Ovary (tissue), 3 donors: Measurements from ENCODE around the gene GMPPB.
"Not testable (repeated sequence)": the region's sequence is repeated elsewhere in the genome, so short reads cannot be mapped to it uniquely, and the experiment has no call there.

Experiments used
- CTCF ChIP-seq, 3 donors: fragments of 450-650 bp in 2 of 3; fragments of 200-600 bp in 1 of 3; IDR thresholded peaks; one replicate each; pipeline versions ENCODE4 v1.5.1 to v1.8.0; 2016 to 2022; ENCODE audit warnings: antibody characterized with exemption in 3 of 3, mild to moderate bottlenecking in 1 of 3
- EP300 ChIP-seq: sonication (generic); formaldehyde crosslinking; IDR thresholded peaks from one replicate; pipeline ENCODE4 v1.6.1; 2017; ENCODE audit warnings: antibody characterized with exemption
- donor health status: DM: no; HTN: no; CAD: no.

- TF ChIP-seq CTCF (IDR thresholded peaks at IDR 0.05); EP300: not testable (repeated sequence)
Measured at GRCh38 chr3:49689908-49690624, 33.7 kb downstream of the GMPPB start.
